H1 (cell line): Measurements from ENCODE around the gene CASQ2. TPM values are rescaled to one million over a fixed set of nuclear protein-coding genes. Genes with fewer than 3 reads are reported as not detected.

ENCODE experiments used
- CTCF ChIA-PET: fragments of 300-600 bp; sonication (Branson Sonifier 250); formaldehyde crosslinking; loops from one replicate; lab custom pipeline; 2021; ENCODE audit not compliant: partially characterized antibody; lab: Charles Lee
- POLR2A ChIA-PET: fragments of 300-600 bp; sonication (Branson Sonifier 250); formaldehyde crosslinking; loops from one replicate; lab custom pipeline; 2021; ENCODE audit warnings: inconsistent platforms; ENCODE audit not compliant: partially characterized antibody; lab: Charles Lee
- DNase-seq, 2 experiments: peaks; one replicate each; pipeline versions ENCODE4 v3.0.0 to v3.0.0-alpha.2; 2010 to 2022; ENCODE audit warnings: low spot score in 2 of 2, low read depth in 1 of 2, mixed read lengths in 1 of 2
- FAIRE-seq: peaks from 2 replicates; lab custom pipeline; 2011; peaks lifted over from hg19 to GRCh38; lab: Jason Lieb, UNC
- H2AFZ ChIP-seq: 2 replicates; pipeline ENCODE4 v1.8.1; 2012; ENCODE audit warnings: low read length, inconsistent platforms
- H2AK5ac ChIP-seq: 2 replicates; pipeline ENCODE4 v1.6.1; 2013; ENCODE audit warnings: low read depth, low read length
- H2BK120ac ChIP-seq: replicated peaks from 2 replicates; pipeline ENCODE3; 2013; ENCODE audit warnings: low read depth, low read length, inconsistent platforms
- H2BK12ac ChIP-seq: 2 replicates; pipeline ENCODE4 v1.6.1; 2013; ENCODE audit warnings: low read depth, low read length
- H2BK15ac ChIP-seq: 2 replicates; pipeline ENCODE4 v1.6.1; 2013; ENCODE audit warnings: low read length
- H2BK20ac ChIP-seq: 2 replicates; pipeline ENCODE4 v1.6.1; 2013; ENCODE audit warnings: low read length
- H2BK5ac ChIP-seq: 2 replicates; pipeline ENCODE4 v1.6.1; 2013; ENCODE audit warnings: low read depth, low read length
- H3K14ac ChIP-seq: 2 replicates; pipeline ENCODE4 v1.6.1; 2013; ENCODE audit warnings: inconsistent platforms; ENCODE audit not compliant: insufficient read length
- H3K18ac ChIP-seq: 2 replicates; pipeline ENCODE4 v1.6.1; 2013; ENCODE audit warnings: low read length; ENCODE audit errors: extremely low read depth
- H3K23ac ChIP-seq: 2 replicates; pipeline ENCODE4 v1.6.1; 2013; ENCODE audit warnings: inconsistent platforms; ENCODE audit not compliant: insufficient read length
- H3K23me2 ChIP-seq: 2 replicates; pipeline ENCODE4 v1.6.1; 2013; ENCODE audit warnings: low read depth, low read length
- H3K27ac ChIP-seq: 2 replicates; pipeline ENCODE4 v1.6.1; 2011; ENCODE audit warnings: low read depth, low read length, inconsistent platforms
- H3K27me3 ChIP-seq, 4 experiments: replicated peaks in 1 of 4; 1 replicate in 1 of 4; 2 replicates in 3 of 4; pipeline versions ENCODE4 v1.6.1 to v1.8.1; 2011 to 2013; ENCODE audit warnings: low read length in 3 of 4, mild to moderate bottlenecking in 3 of 4, inconsistent platforms in 2 of 4, mixed read lengths in 2 of 4, moderate library complexity in 1 of 4; ENCODE audit not compliant: control insufficient read depth in 3 of 4, insufficient read depth in 3 of 4; ENCODE audit errors: extremely low read depth in 1 of 4
- H3K36me3 ChIP-seq, 4 experiments: 2 replicates each; pipeline versions ENCODE4 v1.6.1 to v1.8.1; 2011 to 2013; ENCODE audit warnings: mild to moderate bottlenecking in 4 of 4, low read length in 3 of 4, moderate library complexity in 2 of 4, control low read depth in 1 of 4, inconsistent platforms in 1 of 4; ENCODE audit not compliant: insufficient read depth in 4 of 4, control insufficient read depth in 2 of 4
- H3K4ac ChIP-seq: replicated peaks from 2 replicates; pipeline ENCODE3; 2013; ENCODE audit warnings: low read length, low read depth, mixed read lengths, inconsistent platforms; ENCODE audit not compliant: insufficient read length
- H3K4me1 ChIP-seq, 4 experiments: replicated peaks in 1 of 4; 1 replicate in 1 of 4; 2 replicates in 3 of 4; pipeline versions ENCODE4 v1.6.1 to v1.8.1; 2011 to 2013; ENCODE audit warnings: low read length in 3 of 4, inconsistent platforms in 2 of 4, mixed read lengths in 1 of 4; ENCODE audit not compliant: insufficient read depth in 4 of 4, control insufficient read depth in 3 of 4
- H3K4me2 ChIP-seq, 2 experiments: 2 replicates each; pipeline versions ENCODE4 v1.6.1 to v1.8.1; 2011 to 2013; ENCODE audit warnings: low read depth in 2 of 2, low read length in 2 of 2, control low read depth in 1 of 2, inconsistent platforms in 1 of 2, mild to moderate bottlenecking in 1 of 2; ENCODE audit not compliant: insufficient read depth in 1 of 2
- H3K4me3 ChIP-seq, 4 experiments: fragments of 200-600, 300-600 bp in 1 of 4; sonication (generic), shearing (Covaris generic), sonication (Bioruptor Twin) in 1 of 4; 2 replicates each; pipeline versions ENCODE4 v1.5.1 to v1.8.1; 2011 to 2016; ENCODE audit warnings: low read length in 4 of 4, low read depth in 3 of 4, control low read depth in 2 of 4, inconsistent platforms in 2 of 4, mild to moderate bottlenecking in 2 of 4, mixed read lengths in 1 of 4, moderate library complexity in 1 of 4; ENCODE audit not compliant: insufficient read depth in 2 of 4; ENCODE audit errors: extremely low read depth in 1 of 4
- H3K56ac ChIP-seq: replicated peaks from 2 replicates; pipeline ENCODE3; 2013; ENCODE audit warnings: low read depth, mild to moderate bottlenecking, mixed read lengths, low read length, inconsistent platforms; ENCODE audit not compliant: insufficient read length
- H3K79me1 ChIP-seq: 2 replicates; pipeline ENCODE4 v1.6.1; 2013; ENCODE audit warnings: low read depth, low read length, control low read depth
- H3K79me2 ChIP-seq, 2 experiments: 2 replicates each; pipeline versions ENCODE4 v1.6.1 to v1.8.1; 2012 to 2013; ENCODE audit warnings: low read length in 2 of 2, mild to moderate bottlenecking in 2 of 2, inconsistent platforms in 1 of 2; ENCODE audit not compliant: insufficient read depth in 2 of 2, control insufficient read depth in 1 of 2
- H3K9ac ChIP-seq, 4 experiments: replicated peaks in 1 of 4; 1 replicate in 1 of 4; 2 replicates in 3 of 4; pipeline versions ENCODE4 v1.6.1 to v1.8.1; 2011 to 2013; ENCODE audit warnings: low read depth in 3 of 4, low read length in 3 of 4, control low read depth in 2 of 4, mild to moderate bottlenecking in 2 of 4, moderate library complexity in 2 of 4, inconsistent platforms in 1 of 4; ENCODE audit errors: extremely low read depth in 1 of 4
- H3K9me3 ChIP-seq, 2 experiments: 2 replicates each; pipeline versions ENCODE4 v1.6.1 to v1.8.1; 2012 to 2013; ENCODE audit warnings: mild to moderate bottlenecking in 2 of 2, moderate library complexity in 2 of 2, control low read depth in 1 of 2, inconsistent platforms in 1 of 2, low read depth in 1 of 2, low read length in 1 of 2, mixed read lengths in 1 of 2; ENCODE audit not compliant: insufficient read depth in 2 of 2
- H4K20me1 ChIP-seq, 2 experiments: replicated peaks in 1 of 2; 2 replicates each; pipeline versions ENCODE3 to v1.8.1; 2011 to 2013; ENCODE audit warnings: inconsistent platforms in 2 of 2, low read length in 2 of 2, mild to moderate bottlenecking in 1 of 2; ENCODE audit not compliant: insufficient read depth in 2 of 2, control insufficient read depth in 1 of 2
- H4K5ac ChIP-seq: 2 replicates; pipeline ENCODE4 v1.6.1; 2013; ENCODE audit warnings: low read length, low read depth, mixed read lengths, inconsistent platforms; ENCODE audit not compliant: insufficient read length
- H4K8ac ChIP-seq: 2 replicates; pipeline ENCODE4 v1.8.0; 2013; ENCODE audit warnings: mild to moderate bottlenecking, moderate library complexity, low read length, inconsistent platforms; ENCODE audit not compliant: insufficient read depth; ENCODE audit errors: extremely low read depth
- H4K91ac ChIP-seq: replicated peaks from 2 replicates; pipeline ENCODE3; 2013; ENCODE audit warnings: low read length, mixed read lengths, inconsistent platforms; ENCODE audit not compliant: insufficient read length
- ASH2L ChIP-seq: fragments of 200-600, 300-600 bp; sonication (generic); IDR thresholded peaks from one replicate; pipeline ENCODE4 v1.7.1; 2017; ENCODE audit warnings: low read length
- CHD1 ChIP-seq: IDR thresholded peaks from 2 replicates; pipeline ENCODE4 v1.6.1; 2012; ENCODE audit warnings: low read depth, low read length, improper control_type of control experiment
- NRF1 ChIP-seq: IDR thresholded peaks from 2 replicates; pipeline ENCODE4 v1.6.1; 2011; ENCODE audit warnings: mild to moderate bottlenecking, low read depth, low read length, improper control_type of control experiment
- RAD21 ChIP-seq, 2 experiments: IDR thresholded peaks in 1 of 2; conservative IDR thresholded peaks in 1 of 2; 2 replicates each; pipeline ENCODE4 v1.6.1; 2011; ENCODE audit warnings: low read depth in 2 of 2, low read length in 2 of 2, improper control_type of control experiment in 1 of 2, inconsistent platforms in 1 of 2, mild to moderate bottlenecking in 1 of 2, moderate library complexity in 1 of 2
- WGBS, 2 experiments: shearing (Covaris generic) in 1 of 2; methylation state at CpG; one replicate each; pipeline versions ENCODE4 v1.1.6 to v1.1.7; 2013 to 2015; ENCODE audit warnings: low lambda C conversion rate in 2 of 2, mixed read lengths in 2 of 2, inconsistent platforms in 1 of 2, low coverage in 1 of 2, missing lambda C conversion rate in 1 of 2; ENCODE audit not compliant: insufficient replicate concordance in 2 of 2, insufficient coverage in 1 of 2, insufficient read length in 1 of 2; ENCODE audit errors: extremely low coverage in 1 of 2, missing lambda C conversion rate in 1 of 2; 5-methylcytosine and 5-hydroxymethylcytosine counted together
- polyA plus RNA-seq, 7 experiments: library from polyadenylated mRNA; depleted of rRNA in 3 of 7; stranded (reverse) in 5 of 7; unstranded in 2 of 7; fragments of >200 nt in 5 of 7; fragments of 200-250 nt in 2 of 7; gene quantifications; 1 replicate in 5 of 7; 2 replicates in 1 of 7; 4 replicates in 1 of 7; pipeline versions ENCODE4 v1.2.1 to v1.2.3, GENCODE V29; 2011 to 2013; ENCODE audit warnings: missing spikeins in 2 of 7, mixed read lengths in 2 of 7
- total RNA-seq: library from RNA; stranded (reverse); fragmentation: NEBNext Ultra II Directional; extraction: Animal tissue kit (Norgen Biotek cat#: 25700); gene quantifications from 2 replicates; pipeline ENCODE4 v1.2.1, GENCODE V29; 2021

Gene CASQ2
- total and polyA plus RNA-seq, 2 of the 8 experiments (the other 6 are each of a cell fraction or from before 2014, with no cell fraction given) = not detected

DNA sequence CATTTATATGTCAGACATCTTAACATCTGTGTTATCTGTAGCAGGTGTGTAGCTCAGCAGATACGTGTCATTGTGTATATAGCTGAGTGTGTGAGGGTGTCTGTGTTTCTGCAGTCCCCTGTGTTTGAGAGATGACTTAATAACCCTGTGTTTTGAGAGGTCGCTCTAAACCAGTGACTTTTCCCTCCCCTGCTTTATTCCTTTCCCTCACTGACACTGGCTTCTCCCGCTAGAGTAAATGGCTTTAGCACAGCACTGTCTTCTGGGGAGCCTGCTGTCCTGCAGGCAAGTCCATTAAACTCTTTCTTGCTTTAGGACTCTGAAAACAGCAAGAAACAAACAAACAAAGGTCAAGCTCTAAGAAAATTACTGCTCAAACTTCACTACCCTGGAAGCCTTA is 73.7 kb downstream of the CASQ2 start:
- Histone ChIP-seq H2BK15ac (no peak overlapping the region), H2AFZ (no peak overlapping the region), H2BK12ac (no peak overlapping the region), H4K20me1 (no peaks in the 10 kb centered on the region), H3K36me3 (peaks cover 3 to 14% (median 11%) of the 10 kb centered on the region in 4 experiments; a peak in 5 of 8 replicates), H3K4me3 (no peak overlapping the region), H3K27ac (no peak overlapping the region), H3K4me2 (no peak overlapping the region), H2BK20ac (no peak overlapping the region), H3K27me3 (no peaks in the 10 kb centered on the region), H2BK120ac (no peak overlapping the region), H3K4ac (no peak overlapping the region), H3K4me1 (peaks cover 0 to 3% (median 1%) of the 10 kb centered on the region in 4 experiments; a peak in 3 of 7 replicates), H3K9me3 (no peaks in the 10 kb centered on the region), H3K23me2 (no peaks in the 10 kb centered on the region), H3K23ac (no peak overlapping the region), H4K8ac (no peak overlapping the region), H4K91ac (no peak overlapping the region), H3K56ac (no peak overlapping the region), H2AK5ac (no peak overlapping the region), H3K9ac (no peak overlapping the region), H3K79me1 (no peaks in the 10 kb centered on the region), H3K14ac (no peak overlapping the region), H4K5ac (no peak overlapping the region), H3K79me2 (no peaks in the 10 kb centered on the region), H3K18ac (no peak overlapping the region), H2BK5ac (no peak overlapping the region)
- ChIA-PET CTCF (interaction anchor here (0.5 to 3.9 kb wide), 2 partner anchors 12 to 20 kb away, joined by 3 to 24 read pairs; no protein-coding TSS in a partner anchor), POLR2A (no interaction called here)
- DNase-seq (no peak), FAIRE-seq (no peak)
- TF ChIP-seq CHD1 = no peak
- no peak for TF ChIP-seq NRF1
- peak in 1 of 2 experiments; percentile 4; a peak in 1 of 4 replicates for TF ChIP-seq RAD21 (IDR thresholded peaks at IDR 0.05 in 1 of 2, conservative IDR thresholded peaks at IDR 0.05 in 1 of 2; ENCODE audit: low read depth in 2 of 2, low read length in 2 of 2)
- TF ChIP-seq ASH2L = no peak
- WGBS, 2 experiments = 88% methylated on average over 3 of the region's 3 CpGs; no CpG with 5 or more reads in 1 of the 2 experiments
